Fibroblast of skin of abdomen (primary cell): Measurements from ENCODE around the gene PDZD2.

ENCODE experiments used
- DNase-seq: peaks from one replicate; pipeline ENCODE4 v3.0.0-alpha.2; 2013

PDZD2 gene

DNA sequence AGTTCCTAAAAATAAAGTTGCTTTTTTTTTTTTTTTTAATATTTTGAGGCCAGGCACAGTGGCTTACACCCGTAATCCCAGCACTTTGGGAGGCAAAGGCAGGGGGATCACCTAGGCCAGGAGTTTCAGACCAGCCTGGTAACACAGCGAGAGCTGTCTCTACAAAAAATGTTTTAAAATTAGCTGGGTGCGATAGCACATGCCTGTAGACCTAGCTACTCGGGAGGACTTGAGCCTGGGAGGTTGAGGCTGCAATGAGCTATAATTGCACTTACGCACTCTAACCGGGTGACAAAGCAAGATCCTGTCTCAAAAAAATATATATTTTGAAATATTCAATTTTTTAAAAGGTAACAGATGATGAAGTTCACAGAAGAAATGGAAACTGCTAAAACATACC, 512.3 kb downstream of the PDZD2 start:
- DNase-seq, result no peak

- DNase-seq, result no peak
Observed at GRCh38 chr5:32153723-32154122, 514.8 kb downstream of the PDZD2 start.

DNA sequence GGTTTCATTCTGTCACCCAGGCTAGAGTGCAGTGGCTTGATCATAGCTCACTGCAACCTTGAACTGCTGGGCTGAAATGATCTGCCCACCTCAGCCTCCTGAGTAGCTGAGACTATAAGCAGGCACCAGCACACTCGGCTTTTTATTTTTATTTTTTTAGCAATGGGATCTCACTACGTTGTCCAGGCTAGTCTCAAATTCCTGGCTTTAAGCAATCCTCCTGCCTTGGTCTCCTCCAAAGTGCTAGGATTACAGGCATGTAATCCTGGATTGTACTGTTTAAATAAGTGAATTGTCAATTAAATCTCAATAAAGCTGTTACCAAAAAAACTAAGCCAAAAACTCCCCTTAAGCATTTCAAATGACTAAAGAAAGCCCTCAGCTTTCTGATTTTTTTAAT, 516.3 kb downstream of the PDZD2 start:
- DNase-seq, result no peak

- no peak for DNase-seq
Observed at GRCh38 chr5:32156635-32157034, 517.7 kb downstream of the PDZD2 start.

DNA sequence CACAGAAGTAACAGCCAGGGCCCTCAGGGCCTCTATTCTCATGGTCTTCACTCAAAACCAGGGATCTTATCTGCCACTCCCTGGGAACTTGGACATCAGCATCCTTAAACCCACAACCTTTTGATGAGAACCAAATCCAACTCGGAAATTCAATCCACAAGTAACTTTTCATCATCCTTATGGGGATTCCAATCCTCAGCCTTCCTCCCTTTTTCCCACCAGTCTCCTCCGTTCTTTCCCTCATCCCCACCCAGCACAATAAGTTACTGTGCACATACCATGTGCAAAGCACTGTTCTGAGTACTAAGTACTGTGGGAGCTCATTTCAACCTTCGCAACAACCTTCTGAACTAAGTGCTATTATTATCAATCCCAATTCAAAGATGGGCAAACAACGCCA, 518.1 kb downstream of the PDZD2 start:
- no peak for DNase-seq

GRCh38 chr5:32158679-32158975, 519.7 kb downstream of the PDZD2 start:
- DNase-seq, result no peak

GRCh38 chr5:32159328-32160072, 520.6 kb downstream of the PDZD2 start:
- DNase-seq, result no peak

GRCh38 chr5:32160228-32160627, 521.3 kb downstream of the PDZD2 start:
- DNase-seq, result no peak
